Endometrial microvascular endothelial cells (primary cell): Measurements from ENCODE around the gene SLC35D2. TPM values are rescaled to one million over a fixed set of nuclear protein-coding genes. Genes with fewer than 3 reads are reported as not detected.

Experiments used
- in situ Hi-C: cut with HindIII; loops from 2 replicates; pipeline ENCODE4 v1.10.0; 2017; ENCODE audit warnings: low sequenced_read_pairs, low pct_unique_long_range_greater_than_20kb; ENCODE audit errors: inconsistent ontology term
- total RNA-seq: library from RNA; depleted of rRNA; stranded (reverse); fragments of >200 nt; gene quantifications from one replicate; pipeline ENCODE4 v1.2.3, GENCODE V29; 2015; ENCODE audit errors: inconsistent ontology term

The SLC35D2 gene
- total RNA-seq: 36.0 TPM

GRCh38 chr9:96383165-96383942 lies at the start of gene SLC35D2:
Gene SLC35D2, minus strand, starts transcription at chr9:96383711. Its CDS starts 77 bp downstream, at chr9:96383634.
- in situ Hi-C loops: no loop called here

- in situ Hi-C loops: no loop called here
These were observed 46.9 kb upstream of the SLC35D2 start for GRCh38 chr9:96430377-96430776.

- in situ Hi-C loops: no loop called here
These were observed 46.2 kb upstream of the SLC35D2 start for GRCh38 chr9:96429732-96430131.

GRCh38 chr9:96425500-96426169 lies 42.1 kb upstream of the SLC35D2 start:
- in situ Hi-C loops: no loop called here

GRCh38 chr9:96423985-96424336 lies 40.5 kb upstream of the SLC35D2 start:
- in situ Hi-C loops: no loop called here

- in situ Hi-C loops: no loop called here
These were observed 39.9 kb upstream of the SLC35D2 start for GRCh38 chr9:96423322-96423984.

- in situ Hi-C loops: no loop called here
These were observed 37.1 kb upstream of the SLC35D2 start for GRCh38 chr9:96420468-96421219.

GRCh38 chr9:96419691-96419969 lies 36.1 kb upstream of the SLC35D2 start:
- in situ Hi-C loops: no loop called here

GRCh38 chr9:96418920-96419690 lies 35.6 kb upstream of the SLC35D2 start:
- in situ Hi-C loops: no loop called here

- in situ Hi-C loops: no loop called here
These were observed 34.8 kb upstream of the SLC35D2 start, which contains the start of gene ZNF367 for GRCh38 chr9:96418083-96418919. Gene ZNF367, minus strand, starts transcription at chr9:96418370. Its CDS starts 338 bp downstream, at chr9:96418032.

- in situ Hi-C loops: no loop called here
These were observed 34.2 kb upstream of the SLC35D2 start for GRCh38 chr9:96417661-96418082.

- in situ Hi-C loops: no loop called here
These were observed 33.6 kb upstream of the SLC35D2 start for GRCh38 chr9:96417051-96417586.

- in situ Hi-C loops: no loop called here
These were observed 30.1 kb upstream of the SLC35D2 start for GRCh38 chr9:96413302-96414221.

GRCh38 chr9:96412174-96412913 lies 28.8 kb upstream of the SLC35D2 start:
- in situ Hi-C loops: no loop called here

- in situ Hi-C loops: no loop called here
These were observed 27.8 kb upstream of the SLC35D2 start for GRCh38 chr9:96411129-96411838.
